ENCODE data around the gene IGSF11.
A peak's percentile ranks its signal among the peaks of the same experiment; 100 is the strongest.

IGSF11 gene

GRCh38 chr3:118949113-118949760, 85.4 kb downstream of the IGSF11 start:
- no peak for DNase-seq (ENCODE audit: low spot score)

GRCh38 chr3:118948146-118948545, 86.5 kb downstream of the IGSF11 start:
- no peak for DNase-seq (ENCODE audit: low spot score)

GRCh38 chr3:118946449-118946848, 88.2 kb downstream of the IGSF11 start:
- no peak for DNase-seq (ENCODE audit: low spot score)

- no peak for DNase-seq (ENCODE audit: low spot score)
Observed at GRCh38 chr3:118945834-118946233, 88.8 kb downstream of the IGSF11 start.

- no peak for DNase-seq (ENCODE audit: low spot score)
Observed at GRCh38 chr3:118943597-118943996, 91.0 kb downstream of the IGSF11 start.

- no peak for DNase-seq (ENCODE audit: low spot score)
Observed at GRCh38 chr3:118942671-118943070, 92.0 kb downstream of the IGSF11 start.

GRCh38 chr3:118942195-118942594, 92.5 kb downstream of the IGSF11 start:
- DNase-seq (ENCODE audit: low spot score): no peak

- no peak for DNase-seq (ENCODE audit: low spot score)
Observed at GRCh38 chr3:118941236-118941635, 93.4 kb downstream of the IGSF11 start.

GRCh38 chr3:118938183-118938961, 96.3 kb downstream of the IGSF11 start:
- DNase-seq (ENCODE audit: low spot score): no peak

- no peak for DNase-seq (ENCODE audit: low spot score)
Observed at GRCh38 chr3:118936811-118937210, 97.8 kb downstream of the IGSF11 start.

- no peak for DNase-seq (ENCODE audit: low spot score)
Observed at GRCh38 chr3:118932822-118933558, 101.7 kb downstream of the IGSF11 start.

GRCh38 chr3:118931996-118932395, 102.7 kb downstream of the IGSF11 start:
- no peak for DNase-seq (ENCODE audit: low spot score)

GRCh38 chr3:118927449-118927848, 107.2 kb downstream of the IGSF11 start:
- DNase-seq (ENCODE audit: low spot score): no peak

- no peak for DNase-seq (ENCODE audit: low spot score)
Observed at GRCh38 chr3:118912188-118912587, 122.5 kb downstream of the IGSF11 start.

- DNase-seq (ENCODE audit: low spot score): no peak
Observed at GRCh38 chr3:118910332-118910731, 124.3 kb downstream of the IGSF11 start.

- DNase-seq (ENCODE audit: low spot score): no peak
Observed at GRCh38 chr3:118909763-118910162, 124.9 kb downstream of the IGSF11 start.

GRCh38 chr3:118907909-118908308, 126.7 kb downstream of the IGSF11 start:
- no peak for DNase-seq (ENCODE audit: low spot score)

- DNase-seq (ENCODE audit: low spot score): no peak
Observed at GRCh38 chr3:118900737-118901525, 133.7 kb downstream of the IGSF11 start.

- DNase-seq (ENCODE audit: low spot score): no peak
Observed at GRCh38 chr3:118890206-118890605, 144.4 kb downstream of the IGSF11 start.

GRCh38 chr3:118889691-118890090, 145.0 kb downstream of the IGSF11 start:
- no peak for DNase-seq (ENCODE audit: low spot score)

GRCh38 chr3:118886708-118887107, 147.9 kb downstream of the IGSF11 start:
- no peak for DNase-seq (ENCODE audit: low spot score)

GRCh38 chr3:118884748-118885206, 149.9 kb downstream of the IGSF11 start:
- DNase-seq (ENCODE audit: low spot score): peak; percentile 74

Data from NAMALWA (cell line).